Measurements from ENCODE around the gene SLC5A3.

The SLC5A3 gene

GRCh38 chr21:34046917-34047316 lies 26.5 kb upstream of the SLC5A3 start:
- no peak for TF ChIP-seq ZFX (IDR thresholded peaks at IDR 0.05)
- TF ChIP-seq, protein P1, sequence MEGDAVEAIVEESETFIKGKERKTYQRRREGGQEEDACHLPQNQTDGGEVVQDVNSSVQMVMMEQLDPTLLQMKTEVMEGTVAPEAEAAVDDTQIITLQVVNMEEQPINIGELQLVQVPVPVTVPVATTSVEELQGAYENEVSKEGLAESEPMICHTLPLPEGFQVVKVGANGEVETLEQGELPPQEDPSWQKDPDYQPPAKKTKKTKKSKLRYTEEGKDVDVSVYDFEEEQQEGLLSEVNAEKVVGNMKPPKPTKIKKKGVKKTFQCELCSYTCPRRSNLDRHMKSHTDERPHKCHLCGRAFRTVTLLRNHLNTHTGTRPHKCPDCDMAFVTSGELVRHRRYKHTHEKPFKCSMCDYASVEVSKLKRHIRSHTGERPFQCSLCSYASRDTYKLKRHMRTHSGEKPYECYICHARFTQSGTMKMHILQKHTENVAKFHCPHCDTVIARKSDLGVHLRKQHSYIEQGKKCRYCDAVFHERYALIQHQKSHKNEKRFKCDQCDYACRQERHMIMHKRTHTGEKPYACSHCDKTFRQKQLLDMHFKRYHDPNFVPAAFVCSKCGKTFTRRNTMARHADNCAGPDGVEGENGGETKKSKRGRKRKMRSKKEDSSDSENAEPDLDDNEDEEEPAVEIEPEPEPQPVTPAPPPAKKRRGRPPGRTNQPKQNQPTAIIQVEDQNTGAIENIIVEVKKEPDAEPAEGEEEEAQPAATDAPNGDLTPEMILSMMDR (conservative IDR thresholded peaks at IDR 0.05): no peak
- H3K27ac ChIP-seq: no peak overlapping the region

- TF ChIP-seq, protein P1 (conservative IDR thresholded peaks at IDR 0.05): no peak
- TF ChIP-seq ZFX (IDR thresholded peaks at IDR 0.05): no peak
Measured at GRCh38 chr21:34047835-34048234, 25.5 kb upstream of the SLC5A3 start.

DNA sequence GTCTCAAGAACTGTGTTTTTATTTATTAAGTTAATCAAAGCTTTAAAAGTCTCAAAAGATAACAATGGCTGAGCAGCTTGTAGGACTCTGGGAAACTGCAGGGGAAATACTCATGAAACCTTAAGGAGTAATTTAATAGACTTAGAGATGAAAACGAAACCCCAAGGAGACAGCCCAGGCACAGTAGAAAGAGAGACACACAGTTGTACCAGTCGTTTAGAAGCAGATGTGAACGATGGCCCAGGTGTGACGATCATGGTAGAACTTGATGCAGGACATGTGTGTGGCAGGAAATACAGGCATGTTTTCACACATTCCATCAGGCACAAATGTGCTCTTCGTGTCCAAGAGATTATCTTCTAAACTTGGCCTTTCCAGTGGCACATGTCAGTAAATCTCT lies 21.2 kb upstream of the SLC5A3 start:
- TF ChIP-seq, protein P1 (conservative IDR thresholded peaks at IDR 0.05): no peak
- no peak for TF ChIP-seq ZFX (IDR thresholded peaks at IDR 0.05)
- no peak overlapping the region for H3K27ac ChIP-seq

More at GRCh38 chr21:34047835-34048234, 25.5 kb upstream of the SLC5A3 start:
- no peak overlapping the region for H3K27ac ChIP-seq

DNA sequence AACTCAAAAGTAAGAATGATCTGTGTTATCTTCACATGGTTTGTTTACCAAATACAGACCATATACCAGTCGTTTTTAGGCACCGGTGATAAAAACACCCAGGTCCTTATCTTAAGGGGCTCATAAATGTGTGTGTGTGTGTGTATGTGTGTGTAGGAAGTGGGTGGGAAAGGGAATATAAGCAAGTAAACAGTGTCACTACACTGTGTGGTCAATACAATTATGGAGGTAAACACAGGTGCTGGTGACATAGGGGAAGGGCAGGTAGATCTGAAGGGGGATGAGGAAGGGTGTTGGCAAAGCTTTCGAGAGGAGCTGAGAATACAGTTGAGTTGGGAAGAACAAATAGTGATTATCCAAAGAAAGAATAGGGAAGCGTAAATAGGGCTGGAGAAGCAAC lies 19.1 kb upstream of the SLC5A3 start:
- TF ChIP-seq, protein P1 (conservative IDR thresholded peaks at IDR 0.05): no peak
- no peak overlapping the region for H3K27ac ChIP-seq

DNA sequence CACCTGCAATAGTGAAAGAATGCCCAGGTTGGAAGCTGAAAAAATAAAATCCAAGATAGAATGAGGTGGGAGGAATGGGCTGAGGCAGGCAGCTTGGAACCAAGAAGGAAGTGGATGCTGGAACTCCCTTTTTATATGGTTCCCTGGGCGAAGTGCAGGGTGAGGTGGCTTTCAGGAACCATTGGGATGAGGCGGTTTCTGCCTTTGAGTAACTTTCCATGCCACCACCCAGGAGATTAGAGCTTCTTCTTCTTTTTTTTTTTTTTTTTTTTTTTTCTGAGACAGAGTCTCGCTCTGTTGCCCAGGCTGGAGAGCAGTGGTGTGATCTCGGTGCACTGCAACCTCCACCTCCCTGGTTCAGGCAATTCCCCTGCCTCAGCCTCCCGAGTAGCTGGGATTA lies 17.8 kb upstream of the SLC5A3 start:
- TF ChIP-seq ZFX (IDR thresholded peaks at IDR 0.05): no peak
- TF ChIP-seq, protein P1 (conservative IDR thresholded peaks at IDR 0.05): no peak
- H3K27ac ChIP-seq: no peak overlapping the region

DNA sequence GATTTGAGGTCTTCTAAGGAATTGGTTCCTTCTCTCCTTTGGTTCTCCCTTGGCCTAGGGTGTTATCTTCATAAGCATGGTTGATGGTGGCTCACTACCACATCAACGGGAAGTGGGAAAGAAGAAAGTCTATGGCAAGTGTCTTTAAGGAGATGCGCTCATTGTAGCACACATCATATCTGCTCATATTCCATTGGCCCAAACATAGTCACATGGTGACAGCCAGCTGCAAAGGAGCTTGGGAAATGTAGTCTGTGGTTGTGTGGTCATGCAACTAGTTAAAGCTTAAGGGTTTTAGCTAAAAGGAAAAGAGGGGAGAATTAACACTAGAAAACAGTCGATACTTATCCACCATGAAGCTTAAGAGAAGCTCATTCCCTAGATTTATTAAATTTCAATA lies 11.4 kb upstream of the SLC5A3 start:
- TF ChIP-seq, protein P1 (conservative IDR thresholded peaks at IDR 0.05): no peak
- TF ChIP-seq ZFX (IDR thresholded peaks at IDR 0.05): no peak
- H3K27ac ChIP-seq: no peak overlapping the region

DNA sequence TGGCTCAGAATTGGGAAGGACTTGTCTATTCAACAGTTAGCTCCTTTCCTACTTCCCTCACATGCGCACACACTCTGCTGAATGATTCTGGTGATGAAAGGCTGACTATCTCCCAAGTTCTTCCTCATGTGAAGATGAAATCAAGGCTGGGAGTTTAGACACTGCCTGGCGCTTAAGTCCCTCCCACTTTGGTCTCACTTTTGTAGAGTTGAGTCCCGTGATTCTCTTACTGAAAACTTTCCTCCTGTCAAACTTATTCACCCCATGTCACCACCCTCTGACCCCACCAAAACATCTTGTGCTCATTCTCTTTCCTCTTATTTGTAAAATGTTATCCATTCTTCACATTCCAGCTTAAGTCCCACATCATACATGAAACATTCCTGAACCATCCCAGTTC lies 8.4 kb upstream of the SLC5A3 start:
- TF ChIP-seq ZFX (IDR thresholded peaks at IDR 0.05): no peak
- TF ChIP-seq, protein P1 (conservative IDR thresholded peaks at IDR 0.05): no peak
- no peak overlapping the region for H3K27ac ChIP-seq
